Kidney capillary endothelial cell (primary cell): ENCODE measurements around the gene C9orf72.
"Not testable (repeated sequence)": the region's sequence is repeated elsewhere in the genome, so short reads cannot be mapped to it uniquely, and the experiment has no call there.

Source experiments
- DNase-seq: peaks from one replicate; pipeline ENCODE4 v3.0.0-alpha.2; 2018; ENCODE audit warnings: low spot score

The C9orf72 gene

GRCh38 chr9:27514551-27514950, 58.7 kb downstream of the C9orf72 start:
- DNase-seq = no peak

GRCh38 chr9:27511771-27512170, 61.5 kb downstream of the C9orf72 start:
- no peak for DNase-seq

- DNase-seq = no peak
These were observed 62.5 kb downstream of the C9orf72 start for GRCh38 chr9:27510780-27511179.

GRCh38 chr9:27506981-27507380, 66.3 kb downstream of the C9orf72 start:
- DNase-seq = no peak

- peak; percentile 48 for DNase-seq
These were observed 67.5 kb downstream of the C9orf72 start for GRCh38 chr9:27505744-27506161.

GRCh38 chr9:27504259-27504658, 69.0 kb downstream of the C9orf72 start:
- no peak for DNase-seq

GRCh38 chr9:27503623-27504022, 69.7 kb downstream of the C9orf72 start:
- no peak for DNase-seq

- not testable (repeated sequence) for DNase-seq
These were observed 72.4 kb downstream of the C9orf72 start for GRCh38 chr9:27500902-27501301.

- DNase-seq = peak; percentile 83
These were observed 73.8 kb downstream of the C9orf72 start for GRCh38 chr9:27499451-27499850.

- DNase-seq = no peak
These were observed 75.3 kb downstream of the C9orf72 start for GRCh38 chr9:27497883-27498417.
